Body of pancreas (tissue), 4 donors: Measurements from ENCODE around the gene TC2N. TPM values are rescaled to one million over a fixed set of nuclear protein-coding genes. Genes with fewer than 3 reads are reported as not detected.

Experiments
- ATAC-seq: fragments of 150-250 bp; one replicate; pipeline ENCODE4 v1.9.1; 2016
- DNase-seq, 4 donors: peaks; one replicate each; pipeline ENCODE4 v3.0.0-alpha.2; 2019
- H3K27ac ChIP-seq, 4 donors: fragments of 200-600 bp; sonication (generic); 1 replicate in 3 of 4; 2 replicates in 1 of 4; pipeline versions ENCODE4 v1.5.1 to v1.6.1; 2016 to 2019; ENCODE audit warnings: mild to moderate bottlenecking in 1 of 4, mixed read lengths in 1 of 4, moderate library complexity in 1 of 4
- H3K27me3 ChIP-seq, 2 donors: fragments of 200-600 bp; sonication (generic); one replicate each; pipeline ENCODE4 v1.6.0; 2016; ENCODE audit warnings: mild to moderate bottlenecking in 1 of 2
- H3K36me3 ChIP-seq, 2 donors: fragments of 200-600 bp; sonication (generic); replicated peaks in 1 of 2; 2 replicates each; pipeline ENCODE4 v1.5.1; 2016; ENCODE audit warnings: low read depth in 2 of 2; ENCODE audit not compliant: insufficient read depth in 1 of 2
- H3K4me1 ChIP-seq: fragments of 200-600 bp; sonication (generic); one replicate; pipeline ENCODE4 v1.6.0; 2016
- H3K4me3 ChIP-seq, 2 donors: fragments of 200-600 bp; sonication (generic); 1 replicate in 1 of 2; 2 replicates in 1 of 2; pipeline ENCODE4 v1.5.1; 2016 to 2019
- H3K9me3 ChIP-seq, 3 donors: fragments of 200-600 bp; sonication (generic); 1 replicate in 2 of 3; 2 replicates in 1 of 3; pipeline ENCODE4 v1.5.1; 2016
- CTCF ChIP-seq, 7 experiments: fragments of 450-650 bp in 4 of 7; fragments of 200-600 bp in 3 of 7; sonication (generic) in 3 of 7; IDR thresholded peaks; one replicate each; pipeline ENCODE4 v1.5.1; 2016 to 2019; ENCODE audit warnings: antibody characterized with exemption in 7 of 7
- POLR2A ChIP-seq, 3 donors: fragments of 450-650 bp; IDR thresholded peaks; one replicate each; pipeline ENCODE4 v1.6.1; 2016; ENCODE audit warnings: antibody characterized with exemption in 3 of 3, mild to moderate bottlenecking in 2 of 3
- WGBS, 2 donors: methylation state at CpG; one replicate each; pipeline ENCODE4 v1.1.5; 2017; 5-methylcytosine and 5-hydroxymethylcytosine counted together
- intact Hi-C: fragments of 100-400 bp; cut with DNase I; formaldehyde crosslinking; loops from one replicate; pipeline ENCODE4 v1.15.1; 2023
- total RNA-seq, 2 donors: library from RNA; depleted of rRNA; stranded (reverse); fragments of >200 nt; gene quantifications; one replicate each; pipeline ENCODE4 v1.1.0, GENCODE V29; 2016

Gene TC2N
- total RNA-seq, 2 donors from 2014 or later: 105 to 168 TPM

GRCh38 chr14:91866511-91867295 lies 633 bp downstream of the TC2N start:
- Histone ChIP-seq H3K4me3 (no peak overlapping the region), H3K27ac (no peak overlapping the region)

GRCh38 chr14:91866061-91866460 lies 1.3 kb downstream of the TC2N start:
- no peak for ATAC-seq
- H3K27ac ChIP-seq: no peak overlapping the region

More at GRCh38 chr14:91866511-91867295, 633 bp downstream of the TC2N start:
- intact Hi-C loops: no loop called here
- Histone ChIP-seq H3K9me3 (no peaks in the 10 kb centered on the region), H3K4me1 (peaks cover 31% of the 10 kb centered on the region), H3K27me3 (no peaks in the 10 kb centered on the region), H3K36me3 (no peaks in the 10 kb centered on the region)
- WGBS, 2 donors: 82 to 90% methylated on average over 6 of the region's 6 CpGs
- no peak for ATAC-seq
- no peak for DNase-seq
- no peak for TF ChIP-seq POLR2A (IDR thresholded peaks at IDR 0.05)
- no peak for TF ChIP-seq CTCF (IDR thresholded peaks at IDR 0.05)

GRCh38 chr14:91862417-91862816 lies 4.9 kb downstream of the TC2N start:
- H3K4me3 ChIP-seq: no peak overlapping the region
- no peaks in the 10 kb centered on the region for H3K36me3 ChIP-seq
- ATAC-seq: no peak
- peaks cover 9% of the 10 kb centered on the region for H3K4me1 ChIP-seq
- intact Hi-C loops: no loop called here
- no peaks in the 10 kb centered on the region for H3K27me3 ChIP-seq
- TF ChIP-seq POLR2A (IDR thresholded peaks at IDR 0.05) (no peak), CTCF (IDR thresholded peaks at IDR 0.05) (no peak)
- H3K9me3 ChIP-seq: no peaks in the 10 kb centered on the region
- H3K27ac ChIP-seq: no peak overlapping the region
- no peak for DNase-seq
- WGBS, 2 donors: 88 to 89% methylated on average over 4 of the region's 4 CpGs

More at GRCh38 chr14:91866061-91866460, 1.3 kb downstream of the TC2N start:
- Histone ChIP-seq H3K36me3 (no peaks in the 10 kb centered on the region), H3K27me3 (no peaks in the 10 kb centered on the region), H3K9me3 (no peaks in the 10 kb centered on the region), H3K4me3 (no peak overlapping the region), H3K4me1 (peaks cover 25% of the 10 kb centered on the region)
- DNase-seq: no peak
- TF ChIP-seq POLR2A (IDR thresholded peaks at IDR 0.05) (no peak), CTCF (IDR thresholded peaks at IDR 0.05) (no peak)
- intact Hi-C loops: no loop called here
- WGBS, 2 donors: 90 to 91% methylated on average over 2 of the region's 2 CpGs

GRCh38 chr14:91861091-91861490 lies 6.2 kb downstream of the TC2N start:
- no peak for ATAC-seq
- H3K4me3 ChIP-seq: no peak overlapping the region

More at GRCh38 chr14:91861091-91861490, 6.2 kb downstream of the TC2N start:
- H3K9me3 ChIP-seq: no peaks in the 10 kb centered on the region
- DNase-seq: no peak
- 84 to 98% methylated on average over 2 of the region's 2 CpGs for WGBS, 2 donors
- H3K4me1 ChIP-seq: peaks cover 9% of the 10 kb centered on the region
- H3K36me3 ChIP-seq: no peaks in the 10 kb centered on the region
- intact Hi-C loops: no loop called here
- H3K27me3 ChIP-seq: no peaks in the 10 kb centered on the region
- no peak overlapping the region for H3K27ac ChIP-seq
- no peak for TF ChIP-seq CTCF (IDR thresholded peaks at IDR 0.05)
- no peak for TF ChIP-seq POLR2A (IDR thresholded peaks at IDR 0.05)
